Left ventricle myocardium inferior (tissue), 1 donor: ENCODE measurements around the gene NR0B1. TPM values are rescaled to one million over a fixed set of nuclear protein-coding genes. Genes with fewer than 3 reads are reported as not detected.

Source experiments
- DNase-seq: peaks from one replicate; pipeline ENCODE4 v3.0.0-alpha.2; 2020
- H3K27ac ChIP-seq: fragments of 200-600 bp; replicated peaks from 2 replicates; pipeline ENCODE4 v1.8.0; 2021
- H3K27me3 ChIP-seq: fragments of 200-600 bp; 2 replicates; pipeline ENCODE4 v1.8.0; 2021; ENCODE audit warnings: low read depth
- H3K36me3 ChIP-seq: fragments of 200-600 bp; 2 replicates; pipeline ENCODE4 v1.8.0; 2021
- H3K4me1 ChIP-seq: fragments of 200-600 bp; 2 replicates; pipeline ENCODE4 v1.8.0; 2021
- H3K4me3 ChIP-seq: fragments of 200-600 bp; 2 replicates; pipeline ENCODE4 v1.8.0; 2021; ENCODE audit warnings: mild to moderate bottlenecking, moderate library complexity
- H3K9me3 ChIP-seq: fragments of 200-600 bp; replicated peaks from 2 replicates; pipeline ENCODE4 v1.8.0; 2021
- intact Hi-C: fragments of 100-400 bp; cut with micrococcal nuclease; formaldehyde crosslinking; loops from one replicate; pipeline ENCODE4 v1.11.0; 2022
- total RNA-seq: library from RNA; stranded (reverse); fragmentation: NEBNext Ultra II Directional; extraction: Animal tissue kit (Norgen Biotek cat#: 25700); gene quantifications from one replicate; pipeline ENCODE4 v1.2.1, GENCODE V29; 2021
- TF ChIP-seq, protein P1 (sequence below): fragments of 200-600 bp; IDR thresholded peaks from 2 replicates; pipeline ENCODE4 v1.8.0; 2021; ENCODE audit warnings: antibody characterized with exemption, mild to moderate bottlenecking, borderline replicate concordance
- donor health status: DM: no; HTN: yes; CAD: no; lungs with severe emphysema.

NR0B1 gene
- total RNA-seq, 1 donor from 2014 or later, result not detected

DNA sequence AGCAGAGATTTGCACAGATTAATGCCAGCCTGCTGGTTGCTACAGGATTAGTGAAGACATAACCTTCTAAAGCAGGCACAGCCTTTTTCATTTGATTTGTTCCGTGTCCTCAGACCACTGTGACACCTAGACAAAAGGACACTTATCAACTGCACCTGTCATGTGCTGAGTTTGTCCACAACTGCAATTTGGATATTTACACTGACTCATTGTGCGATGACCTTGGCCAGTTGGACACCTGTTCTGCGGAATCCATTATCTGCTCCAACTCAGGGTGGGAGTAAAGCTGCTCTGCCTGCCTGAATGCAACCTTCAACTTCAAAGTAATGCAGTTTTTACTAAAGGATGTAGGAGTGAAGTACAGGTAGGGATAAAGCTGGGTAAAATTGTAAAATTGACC is 4.1 kb upstream of the NR0B1 start:
- TF ChIP-seq, protein P1, sequence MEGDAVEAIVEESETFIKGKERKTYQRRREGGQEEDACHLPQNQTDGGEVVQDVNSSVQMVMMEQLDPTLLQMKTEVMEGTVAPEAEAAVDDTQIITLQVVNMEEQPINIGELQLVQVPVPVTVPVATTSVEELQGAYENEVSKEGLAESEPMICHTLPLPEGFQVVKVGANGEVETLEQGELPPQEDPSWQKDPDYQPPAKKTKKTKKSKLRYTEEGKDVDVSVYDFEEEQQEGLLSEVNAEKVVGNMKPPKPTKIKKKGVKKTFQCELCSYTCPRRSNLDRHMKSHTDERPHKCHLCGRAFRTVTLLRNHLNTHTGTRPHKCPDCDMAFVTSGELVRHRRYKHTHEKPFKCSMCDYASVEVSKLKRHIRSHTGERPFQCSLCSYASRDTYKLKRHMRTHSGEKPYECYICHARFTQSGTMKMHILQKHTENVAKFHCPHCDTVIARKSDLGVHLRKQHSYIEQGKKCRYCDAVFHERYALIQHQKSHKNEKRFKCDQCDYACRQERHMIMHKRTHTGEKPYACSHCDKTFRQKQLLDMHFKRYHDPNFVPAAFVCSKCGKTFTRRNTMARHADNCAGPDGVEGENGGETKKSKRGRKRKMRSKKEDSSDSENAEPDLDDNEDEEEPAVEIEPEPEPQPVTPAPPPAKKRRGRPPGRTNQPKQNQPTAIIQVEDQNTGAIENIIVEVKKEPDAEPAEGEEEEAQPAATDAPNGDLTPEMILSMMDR, result no peak
- intact Hi-C loops, result no loop called here
- no peak for DNase-seq

DNA sequence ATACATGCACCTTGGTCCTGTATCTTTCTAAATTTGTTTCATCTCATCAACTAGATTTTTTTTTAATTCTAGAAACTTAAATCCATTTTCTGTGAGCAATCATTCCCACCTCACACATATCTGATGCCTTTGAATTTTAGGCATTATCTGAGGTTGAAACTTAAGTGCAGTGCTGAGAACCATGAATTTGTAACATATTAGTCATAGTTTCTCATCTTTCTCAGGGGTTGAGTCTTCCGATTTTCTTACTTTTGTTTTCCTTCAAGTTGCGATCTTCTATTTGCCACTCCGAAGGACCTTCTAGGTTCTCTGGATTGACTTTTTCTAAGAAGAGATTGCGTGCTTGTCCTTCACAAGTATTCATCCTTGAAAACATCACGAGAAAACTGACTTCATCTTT is 3.7 kb upstream of the NR0B1 start:
- TF ChIP-seq, protein P1, result no peak
- H3K4me3 ChIP-seq, result no peak overlapping the region
- no peak overlapping the region for H3K27ac ChIP-seq
- no peaks in the 10 kb centered on the region for H3K4me1 ChIP-seq
- no peak for DNase-seq
- peaks cover 17% of the 10 kb centered on the region for H3K27me3 ChIP-seq
- H3K36me3 ChIP-seq, result no peaks in the 10 kb centered on the region
- H3K9me3 ChIP-seq, result no peaks in the 10 kb centered on the region
- intact Hi-C loops, result no loop called here

More for the DNA sequence above, 4.1 kb upstream of the NR0B1 start:
- Histone ChIP-seq H3K9me3 (no peaks in the 10 kb centered on the region), H3K27ac (no peak overlapping the region), H3K36me3 (no peaks in the 10 kb centered on the region), H3K4me1 (no peaks in the 10 kb centered on the region), H3K27me3 (peaks cover 12% of the 10 kb centered on the region), H3K4me3 (no peak overlapping the region)

DNA sequence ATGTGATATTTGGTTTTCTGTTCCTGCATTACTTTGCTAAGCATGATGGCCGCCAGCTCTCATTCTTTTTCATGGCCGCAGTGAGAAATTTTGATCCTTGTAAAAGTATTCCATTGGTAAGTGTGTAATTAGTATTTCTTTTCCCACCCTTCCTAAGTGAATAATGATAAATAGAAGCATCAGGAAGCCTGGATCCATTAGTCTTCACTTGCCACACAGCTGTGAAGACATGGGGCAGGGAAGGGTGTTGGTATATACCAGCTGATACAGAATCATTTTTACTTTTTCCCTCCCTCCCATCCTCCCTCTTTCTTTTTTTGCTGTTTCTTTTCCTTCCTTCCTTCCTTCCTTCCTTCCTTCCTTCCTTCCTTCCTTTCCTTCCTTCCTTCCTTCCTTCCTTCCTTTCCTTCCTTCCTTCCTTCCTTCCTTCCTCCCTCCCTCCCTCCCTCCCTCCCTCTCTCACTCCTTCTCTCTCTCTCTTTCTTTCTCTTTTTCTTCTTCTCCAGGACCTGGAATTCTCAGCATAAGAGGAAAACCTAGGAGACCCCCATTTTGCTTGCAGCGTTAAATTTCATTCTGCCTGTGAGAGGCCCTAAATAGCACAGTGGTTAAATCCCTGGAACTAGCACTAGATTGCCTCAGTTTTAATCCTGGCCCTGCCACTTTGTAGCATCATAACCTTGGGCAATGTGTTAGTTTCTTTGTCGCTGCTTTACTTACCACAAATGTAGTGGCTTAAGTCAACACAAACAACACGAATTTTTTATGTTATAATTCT is 1.4 kb upstream of the NR0B1 start:
- TF ChIP-seq, protein P1, result no peak
- Histone ChIP-seq H3K36me3 (no peaks in the 10 kb centered on the region), H3K27ac (no peak overlapping the region), H3K27me3 (peaks cover 30% of the 10 kb centered on the region), H3K9me3 (no peaks in the 10 kb centered on the region), H3K4me1 (no peaks in the 10 kb centered on the region), H3K4me3 (no peak overlapping the region)
- intact Hi-C loops, result no loop called here
- no peak for DNase-seq

DNA sequence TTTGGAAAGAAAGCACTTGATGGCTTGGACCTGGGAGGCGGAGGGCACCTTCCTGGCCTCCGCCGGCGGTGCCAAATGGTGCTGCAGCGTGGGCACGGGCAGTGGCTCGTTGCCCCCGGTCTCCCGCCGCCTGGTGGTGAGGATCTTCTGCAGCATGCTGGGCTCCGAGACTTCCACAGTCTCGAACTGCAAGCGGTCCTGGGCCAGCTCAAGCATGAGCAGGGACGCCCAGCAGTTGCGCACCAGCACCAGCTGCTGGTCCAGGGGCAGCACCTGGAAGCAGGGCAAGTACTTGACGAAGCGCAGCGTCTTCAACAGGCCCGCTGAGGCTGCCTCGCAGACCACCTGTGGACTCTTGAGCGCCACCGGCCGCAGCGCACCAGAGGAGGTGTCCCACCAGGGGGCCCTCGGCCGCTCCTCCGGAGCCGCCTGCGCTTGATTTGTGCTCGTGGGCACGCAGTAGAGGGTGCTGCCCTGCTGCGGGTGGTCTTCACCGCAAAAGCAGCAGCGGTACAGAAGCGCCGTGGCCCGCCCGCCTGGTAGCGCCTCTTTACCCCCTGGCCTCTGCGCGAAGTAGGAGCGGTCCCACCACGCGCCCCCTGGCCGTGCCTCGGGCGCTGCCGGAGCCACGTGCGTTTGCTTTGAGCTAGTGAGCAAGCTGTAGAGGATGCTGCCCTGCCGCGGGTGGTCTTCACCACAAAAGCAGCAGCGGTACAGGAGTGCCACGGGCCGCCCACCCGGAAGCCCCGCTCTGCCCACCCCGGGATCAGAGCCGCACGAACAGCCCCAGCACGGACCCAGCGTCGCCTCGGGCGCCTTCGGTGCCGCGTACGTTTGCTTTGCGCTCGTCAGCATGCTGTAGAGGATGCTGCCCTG is 689 bp downstream of the NR0B1 start:
- intact Hi-C loops, result no loop called here
- TF ChIP-seq, protein P1, result peak; percentile 20
- Histone ChIP-seq H3K9me3 (no peaks in the 10 kb centered on the region), H3K4me3 (peak overlapping the region; percentile 53), H3K36me3 (no peaks in the 10 kb centered on the region), H3K27ac (no peak overlapping the region), H3K27me3 (peaks cover 30% of the 10 kb centered on the region), H3K4me1 (no peaks in the 10 kb centered on the region)
- DNase-seq, result no peak

DNA sequence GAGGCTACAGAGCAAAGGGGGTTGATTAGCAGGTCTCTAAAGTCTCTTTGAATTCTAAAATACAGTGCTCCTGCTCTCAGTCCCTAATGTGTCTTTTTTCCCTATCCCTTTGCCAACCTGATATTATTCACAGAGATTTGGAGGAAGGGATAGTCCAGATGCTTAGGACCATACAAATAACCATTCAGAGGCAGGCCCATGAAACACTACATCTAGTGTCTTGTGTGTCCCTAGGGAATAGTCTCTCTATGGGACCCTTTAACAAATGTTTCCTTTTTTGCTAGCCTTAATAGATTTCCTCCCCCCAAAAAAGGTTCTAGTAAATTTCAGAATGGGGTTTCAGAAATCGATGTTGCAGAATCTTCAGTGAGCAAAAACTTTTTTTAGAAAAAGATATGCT is 1.7 kb downstream of the NR0B1 start:
- Histone ChIP-seq H3K4me1 (no peaks in the 10 kb centered on the region), H3K36me3 (no peaks in the 10 kb centered on the region), H3K9me3 (no peaks in the 10 kb centered on the region), H3K27ac (no peak overlapping the region), H3K27me3 (peaks cover 30% of the 10 kb centered on the region), H3K4me3 (no peak overlapping the region)
- intact Hi-C loops, result no loop called here
- no peak for DNase-seq
- TF ChIP-seq, protein P1, result no peak
